GM12874 (cell line): Measurements from ENCODE around the gene SNCB.
A peak's percentile ranks its signal among the peaks of the same experiment; 100 is the strongest.

Experiments used
- CTCF ChIP-seq: IDR thresholded peaks from 2 replicates; pipeline ENCODE4 v1.5.1; 2011; ENCODE audit warnings: low read depth, mild to moderate bottlenecking, control low read depth, low read length, moderate library complexity; ENCODE audit not compliant: insufficient read depth

The SNCB gene

GRCh38 chr5:176616511-176616910 is 13.8 kb downstream of the SNCB start:
- TF ChIP-seq CTCF: no peak

GRCh38 chr5:176614805-176615478 is 15.4 kb downstream of the SNCB start:
- TF ChIP-seq CTCF: no peak

DNA sequence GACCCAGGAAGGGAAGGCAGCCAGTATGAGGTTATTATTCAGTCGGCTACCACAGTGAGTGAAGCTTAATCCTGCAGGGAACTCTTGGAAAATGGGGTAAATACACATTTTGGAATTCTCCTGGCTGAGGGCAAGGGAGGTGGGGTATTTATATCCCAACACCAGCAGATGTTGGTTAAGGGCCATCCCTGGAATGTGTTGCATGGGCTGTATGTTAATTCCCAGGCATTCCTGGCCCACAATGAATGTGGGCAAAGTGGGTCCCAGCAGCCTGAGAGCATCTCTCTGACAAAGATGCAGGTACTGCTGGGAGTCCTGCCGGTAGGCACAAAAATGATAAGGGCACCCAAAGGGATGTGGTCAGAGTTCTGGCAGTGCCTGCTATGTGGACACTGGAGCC is 17.5 kb downstream of the SNCB start:
- no peak for TF ChIP-seq CTCF

GRCh38 chr5:176612008-176612407 is 18.3 kb downstream of the SNCB start:
- no peak for TF ChIP-seq CTCF

- TF ChIP-seq CTCF: no peak
These were observed 18.9 kb downstream of the SNCB start for GRCh38 chr5:176611435-176611834.

- no peak for TF ChIP-seq CTCF
These were observed 19.9 kb downstream of the SNCB start for GRCh38 chr5:176610435-176610773.

GRCh38 chr5:176609724-176610434 is 20.5 kb downstream of the SNCB start, which contains the start of gene GPRIN1:
TSS of gene GPRIN1 (minus strand) at chr5:176610156. CDS start at chr5:176599834, 10,322 bp downstream.
- peak; percentile 35 for TF ChIP-seq CTCF
